ENCODE results near the gene CD1B.
"Not testable (repeated sequence)": the region's sequence is repeated elsewhere in the genome, so short reads cannot be mapped to it uniquely, and the experiment has no call there.

The CD1B gene

GRCh38 chr1:158290321-158290844 lies 40.9 kb downstream of the CD1B start:
- H3K4me3 ChIP-seq (replicated peaks; ENCODE audit: low read depth, low read length): no peak overlapping the region
- no peak for DNase-seq (ENCODE audit: extremely low read depth, low read depth)
- TF ChIP-seq, protein P1, sequence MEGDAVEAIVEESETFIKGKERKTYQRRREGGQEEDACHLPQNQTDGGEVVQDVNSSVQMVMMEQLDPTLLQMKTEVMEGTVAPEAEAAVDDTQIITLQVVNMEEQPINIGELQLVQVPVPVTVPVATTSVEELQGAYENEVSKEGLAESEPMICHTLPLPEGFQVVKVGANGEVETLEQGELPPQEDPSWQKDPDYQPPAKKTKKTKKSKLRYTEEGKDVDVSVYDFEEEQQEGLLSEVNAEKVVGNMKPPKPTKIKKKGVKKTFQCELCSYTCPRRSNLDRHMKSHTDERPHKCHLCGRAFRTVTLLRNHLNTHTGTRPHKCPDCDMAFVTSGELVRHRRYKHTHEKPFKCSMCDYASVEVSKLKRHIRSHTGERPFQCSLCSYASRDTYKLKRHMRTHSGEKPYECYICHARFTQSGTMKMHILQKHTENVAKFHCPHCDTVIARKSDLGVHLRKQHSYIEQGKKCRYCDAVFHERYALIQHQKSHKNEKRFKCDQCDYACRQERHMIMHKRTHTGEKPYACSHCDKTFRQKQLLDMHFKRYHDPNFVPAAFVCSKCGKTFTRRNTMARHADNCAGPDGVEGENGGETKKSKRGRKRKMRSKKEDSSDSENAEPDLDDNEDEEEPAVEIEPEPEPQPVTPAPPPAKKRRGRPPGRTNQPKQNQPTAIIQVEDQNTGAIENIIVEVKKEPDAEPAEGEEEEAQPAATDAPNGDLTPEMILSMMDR (IDR thresholded peaks at IDR 0.05; ENCODE audit: low read depth, low read length, missing control alignments): no peak

GRCh38 chr1:158289811-158290210 lies 41.5 kb downstream of the CD1B start, which contains the start of gene CD1C:
Gene CD1C (plus strand): TSS chr1:158289923. CDS start chr1:158290065, 142 bp downstream.
- TF ChIP-seq, protein P1 (IDR thresholded peaks at IDR 0.05; ENCODE audit: low read depth, low read length, missing control alignments): no peak
- no peak within 1 kb of the TSS for H3K4me3 ChIP-seq (replicated peaks; ENCODE audit: low read depth, low read length)
- DNase-seq (ENCODE audit: extremely low read depth, low read depth): no peak

GRCh38 chr1:158286941-158287346 lies 44.4 kb downstream of the CD1B start:
- H3K4me3 ChIP-seq (replicated peaks; ENCODE audit: low read depth, low read length): no peak overlapping the region
- TF ChIP-seq, protein P1 (IDR thresholded peaks at IDR 0.05; ENCODE audit: low read depth, low read length, missing control alignments): no peak
- no peak for DNase-seq (ENCODE audit: extremely low read depth, low read depth)

- TF ChIP-seq, protein P1 (IDR thresholded peaks at IDR 0.05; ENCODE audit: low read depth, low read length, missing control alignments): no peak
- DNase-seq (ENCODE audit: extremely low read depth, low read depth): no peak
- no peak overlapping the region for H3K4me3 ChIP-seq (replicated peaks; ENCODE audit: low read depth, low read length)
Observed at GRCh38 chr1:158286487-158286886, 44.8 kb downstream of the CD1B start.

DNA sequence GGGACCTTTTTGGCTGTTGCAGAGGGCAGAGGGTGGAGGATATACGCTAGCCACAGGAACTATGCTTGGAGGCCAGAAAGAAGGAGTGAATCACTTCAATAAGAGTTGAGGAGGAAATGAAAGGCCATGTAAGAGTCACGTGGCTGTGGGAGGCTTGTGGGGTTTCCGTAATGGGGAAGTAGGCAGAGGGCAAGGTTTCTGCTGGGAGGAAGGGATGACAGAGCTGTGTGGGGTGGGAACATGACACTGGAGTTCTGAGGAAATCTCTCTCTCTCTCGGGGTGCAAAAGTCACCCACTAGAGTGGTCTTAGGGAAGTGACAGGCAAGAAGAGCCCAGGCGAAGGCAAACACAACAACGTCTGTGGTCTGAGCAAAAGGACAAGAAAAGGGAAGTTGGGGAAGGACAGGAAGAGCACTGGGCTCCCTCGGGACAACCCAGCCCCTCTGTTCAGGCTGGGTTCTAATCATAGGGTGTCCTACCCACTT lies 45.5 kb downstream of the CD1B start:
- H3K4me3 ChIP-seq (replicated peaks; ENCODE audit: low read depth, low read length): no peak overlapping the region
- no peak for DNase-seq (ENCODE audit: extremely low read depth, low read depth)
- TF ChIP-seq, protein P1 (IDR thresholded peaks at IDR 0.05; ENCODE audit: low read depth, low read length, missing control alignments): no peak

DNA sequence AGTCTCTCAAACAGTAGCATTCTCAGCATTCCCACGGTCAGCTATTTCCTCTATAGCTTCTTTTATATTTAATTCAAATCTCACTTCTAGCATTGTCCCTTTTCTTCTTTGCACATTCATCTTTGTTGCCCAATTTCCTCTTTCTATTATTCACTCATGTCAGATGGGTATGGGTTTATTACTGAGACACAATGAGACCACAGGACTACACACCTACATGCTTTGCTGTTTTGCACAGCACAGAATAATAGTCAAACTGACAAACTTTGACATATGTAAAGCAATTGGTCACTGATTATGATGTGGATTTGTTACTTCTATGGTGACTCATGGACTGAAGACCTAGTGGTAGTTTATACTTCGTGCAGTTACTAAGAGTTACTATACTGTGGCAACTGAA lies 47.4 kb downstream of the CD1B start:
- DNase-seq (ENCODE audit: extremely low read depth, low read depth): no peak
- no peak overlapping the region for H3K4me3 ChIP-seq (replicated peaks; ENCODE audit: low read depth, low read length)
- TF ChIP-seq, protein P1 (IDR thresholded peaks at IDR 0.05; ENCODE audit: low read depth, low read length, missing control alignments): no peak

DNA sequence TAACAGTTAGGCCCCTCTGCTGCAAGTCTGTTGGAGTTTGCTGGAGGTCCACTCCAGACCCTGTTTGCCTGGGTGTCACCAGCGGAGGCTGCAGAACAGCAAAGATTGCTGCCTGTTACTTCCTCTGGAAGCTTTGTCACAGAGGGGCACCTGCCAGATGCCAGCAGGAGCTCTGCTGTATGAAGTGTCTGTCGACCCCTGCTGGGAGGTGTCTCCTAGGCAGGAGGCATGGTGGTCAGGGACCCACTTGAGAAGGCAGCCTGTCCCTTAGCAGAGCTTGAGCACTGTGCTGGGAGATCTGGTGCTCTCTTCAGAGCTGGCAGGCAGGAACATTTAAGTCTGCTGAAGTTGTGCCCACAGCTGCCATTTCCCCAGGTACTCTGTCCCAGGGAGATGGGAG lies 48.9 kb downstream of the CD1B start:
- not testable (repeated sequence) for H3K4me3 ChIP-seq (replicated peaks; ENCODE audit: low read depth, low read length); DNase-seq (ENCODE audit: extremely low read depth, low read depth)

Data from HFF-Myc (cell line).